Duodenal mucosa (tissue), 2 donors: ENCODE measurements around the gene ICA1.
"Not testable (repeated sequence)": the region's sequence is repeated elsewhere in the genome, so short reads cannot be mapped to it uniquely, and the experiment has no call there.

ENCODE experiments used
- H3K27ac ChIP-seq: one replicate; pipeline ENCODE4 v1.7.0; 2013; ENCODE audit warnings: low read depth, low read length
- H3K27me3 ChIP-seq, 2 donors: one replicate each; pipeline ENCODE4 v1.7.0; 2013; ENCODE audit warnings: low read length in 2 of 2, control low read depth in 1 of 2; ENCODE audit not compliant: insufficient read depth in 2 of 2, control insufficient read depth in 1 of 2
- H3K36me3 ChIP-seq, 2 donors: one replicate each; pipeline ENCODE4 v1.7.0; 2013; ENCODE audit warnings: low read length in 2 of 2, control low read depth in 1 of 2; ENCODE audit not compliant: insufficient read depth in 2 of 2, control insufficient read depth in 1 of 2
- H3K4me1 ChIP-seq, 2 donors: one replicate each; pipeline ENCODE4 v1.7.0; 2013; ENCODE audit warnings: low read length in 2 of 2, control low read depth in 1 of 2; ENCODE audit not compliant: insufficient read depth in 2 of 2, control insufficient read depth in 1 of 2
- H3K4me3 ChIP-seq, 2 donors: one replicate each; pipeline ENCODE4 v1.7.0; 2013; ENCODE audit warnings: low read length in 2 of 2, low read depth in 1 of 2
- H3K9ac ChIP-seq, 2 donors: one replicate each; pipeline ENCODE4 v1.7.0; 2013; ENCODE audit warnings: low read length in 2 of 2, low read depth in 1 of 2
- H3K9me3 ChIP-seq, 2 donors: one replicate each; pipeline ENCODE4 v1.7.0; 2013; ENCODE audit warnings: low read length in 2 of 2, control low read depth in 1 of 2; ENCODE audit not compliant: control insufficient read depth in 1 of 2

ICA1 gene

DNA sequence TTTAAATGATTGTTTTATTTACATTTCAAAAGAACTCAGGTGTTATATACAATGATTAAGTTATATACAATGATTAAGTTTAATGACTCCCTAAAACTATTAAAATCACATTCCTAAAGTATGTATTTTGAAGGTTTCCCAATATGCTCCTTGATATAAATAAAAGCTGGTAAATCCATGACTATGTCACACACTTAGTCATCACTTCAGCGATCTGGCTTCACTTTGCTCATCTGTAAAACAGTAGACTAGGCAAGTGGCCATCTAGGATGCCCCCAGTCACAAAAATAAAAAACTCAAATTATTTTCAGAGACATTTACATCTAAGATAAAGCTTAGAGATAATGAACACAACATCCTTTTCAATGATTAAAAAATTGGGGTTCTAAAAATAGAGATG is 10.8 kb downstream of the ICA1 start:
- H3K36me3 ChIP-seq = no peaks in the 10 kb centered on the region
- H3K4me1 ChIP-seq = no peaks in the 10 kb centered on the region
- no peak overlapping the region for H3K27ac ChIP-seq
- no peak overlapping the region for H3K4me3 ChIP-seq
- no peak overlapping the region for H3K9ac ChIP-seq
- no peaks in the 10 kb centered on the region for H3K27me3 ChIP-seq
- H3K9me3 ChIP-seq = no peaks in the 10 kb centered on the region

DNA sequence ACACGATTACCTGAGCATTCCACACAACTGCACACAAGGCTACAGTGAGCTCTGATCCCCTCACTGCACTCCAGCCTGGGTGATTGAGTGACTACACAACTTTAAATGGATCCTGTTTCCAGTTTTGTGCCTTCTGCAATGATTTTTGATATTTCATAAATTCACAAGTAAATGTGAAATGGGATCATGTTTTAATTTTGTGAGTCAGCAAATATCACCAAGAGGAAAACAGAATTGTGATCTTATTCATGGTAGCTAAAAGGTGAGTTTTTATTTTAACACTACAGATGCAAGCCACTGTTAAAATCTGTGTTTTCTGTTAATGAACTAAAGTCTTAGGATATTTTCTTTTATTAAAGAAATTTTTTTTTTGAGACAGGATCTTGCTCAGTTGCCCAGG is 11.4 kb downstream of the ICA1 start:
- Histone ChIP-seq H3K4me1 (no peaks in the 10 kb centered on the region), H3K36me3 (no peaks in the 10 kb centered on the region), H3K27me3 (no peaks in the 10 kb centered on the region), H3K27ac (no peak overlapping the region), H3K9ac (no peak overlapping the region), H3K4me3 (no peak overlapping the region), H3K9me3 (no peaks in the 10 kb centered on the region)

GRCh38 chr7:8249121-8249520 is 12.8 kb downstream of the ICA1 start:
- Histone ChIP-seq H3K9ac (no peak overlapping the region), H3K9me3 (peaks cover 0 to 4% of the 10 kb centered on the region in 2 donors), H3K4me3 (no peak overlapping the region), H3K27me3 (no peaks in the 10 kb centered on the region), H3K4me1 (no peaks in the 10 kb centered on the region), H3K36me3 (no peaks in the 10 kb centered on the region), H3K27ac (no peak overlapping the region)

- Histone ChIP-seq H3K4me3 (no peak overlapping the region), H3K9ac (no peak overlapping the region), H3K27ac (no peak overlapping the region)
Measured at GRCh38 chr7:8246020-8246419, 15.9 kb downstream of the ICA1 start.

GRCh38 chr7:8245032-8245431 is 16.9 kb downstream of the ICA1 start:
- not testable (repeated sequence) for H3K4me1 ChIP-seq, H3K27me3 ChIP-seq, H3K9ac ChIP-seq, H3K9me3 ChIP-seq, H3K36me3 ChIP-seq, H3K4me3 ChIP-seq, H3K27ac ChIP-seq

More at GRCh38 chr7:8246020-8246419, 15.9 kb downstream of the ICA1 start:
- Histone ChIP-seq H3K27me3 (no peaks in the 10 kb centered on the region), H3K9me3 (peaks cover 0 to 4% of the 10 kb centered on the region in 2 donors), H3K4me1 (no peaks in the 10 kb centered on the region), H3K36me3 (no peaks in the 10 kb centered on the region)

GRCh38 chr7:8243059-8243458 is 18.9 kb downstream of the ICA1 start:
- H3K27me3 ChIP-seq, H3K4me1 ChIP-seq, H3K4me3 ChIP-seq, H3K9me3 ChIP-seq, H3K36me3 ChIP-seq, H3K9ac ChIP-seq, H3K27ac ChIP-seq: not testable (repeated sequence)

DNA sequence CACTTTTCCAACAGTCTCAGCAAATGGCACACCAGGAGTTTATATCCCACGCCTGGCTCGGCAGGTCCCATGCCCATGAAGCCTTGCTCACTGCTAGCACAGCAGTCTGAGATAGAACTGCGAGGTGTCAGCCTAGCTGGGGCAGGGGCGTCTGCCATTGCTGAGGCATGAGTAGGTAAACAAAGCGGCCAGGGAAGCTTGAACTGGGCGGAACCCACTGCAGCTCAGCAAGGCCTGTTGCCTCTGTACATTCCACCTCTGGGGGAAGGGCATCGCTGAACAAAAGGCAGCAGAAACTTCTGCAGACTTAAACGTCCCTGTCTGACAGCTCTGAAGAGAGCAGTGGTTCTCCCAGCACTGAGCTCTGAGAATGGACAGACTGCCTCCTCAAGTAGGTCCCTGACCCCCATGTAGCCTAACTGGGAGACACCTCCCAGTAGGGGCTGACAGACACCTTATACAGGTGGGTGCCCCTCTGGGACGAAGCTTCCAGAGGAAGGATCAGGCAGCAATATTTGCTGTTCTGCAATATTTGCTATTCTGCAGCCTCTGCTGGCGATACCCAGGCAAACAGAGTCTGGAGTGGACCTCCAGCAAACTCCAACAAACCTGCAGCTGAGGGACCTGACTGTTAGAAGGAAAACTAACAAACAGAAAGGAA is 22.1 kb downstream of the ICA1 start:
- not testable (repeated sequence) for H3K4me1 ChIP-seq, H3K9me3 ChIP-seq, H3K4me3 ChIP-seq, H3K27me3 ChIP-seq, H3K36me3 ChIP-seq, H3K9ac ChIP-seq, H3K27ac ChIP-seq

GRCh38 chr7:8236780-8237407 is 25.1 kb downstream of the ICA1 start:
- Histone ChIP-seq H3K27me3 (no peaks in the 10 kb centered on the region), H3K9me3 (no peaks in the 10 kb centered on the region), H3K36me3 (no peaks in the 10 kb centered on the region), H3K4me3 (no peak overlapping the region), H3K4me1 (no peaks in the 10 kb centered on the region), H3K9ac (no peak overlapping the region), H3K27ac (no peak overlapping the region)

DNA sequence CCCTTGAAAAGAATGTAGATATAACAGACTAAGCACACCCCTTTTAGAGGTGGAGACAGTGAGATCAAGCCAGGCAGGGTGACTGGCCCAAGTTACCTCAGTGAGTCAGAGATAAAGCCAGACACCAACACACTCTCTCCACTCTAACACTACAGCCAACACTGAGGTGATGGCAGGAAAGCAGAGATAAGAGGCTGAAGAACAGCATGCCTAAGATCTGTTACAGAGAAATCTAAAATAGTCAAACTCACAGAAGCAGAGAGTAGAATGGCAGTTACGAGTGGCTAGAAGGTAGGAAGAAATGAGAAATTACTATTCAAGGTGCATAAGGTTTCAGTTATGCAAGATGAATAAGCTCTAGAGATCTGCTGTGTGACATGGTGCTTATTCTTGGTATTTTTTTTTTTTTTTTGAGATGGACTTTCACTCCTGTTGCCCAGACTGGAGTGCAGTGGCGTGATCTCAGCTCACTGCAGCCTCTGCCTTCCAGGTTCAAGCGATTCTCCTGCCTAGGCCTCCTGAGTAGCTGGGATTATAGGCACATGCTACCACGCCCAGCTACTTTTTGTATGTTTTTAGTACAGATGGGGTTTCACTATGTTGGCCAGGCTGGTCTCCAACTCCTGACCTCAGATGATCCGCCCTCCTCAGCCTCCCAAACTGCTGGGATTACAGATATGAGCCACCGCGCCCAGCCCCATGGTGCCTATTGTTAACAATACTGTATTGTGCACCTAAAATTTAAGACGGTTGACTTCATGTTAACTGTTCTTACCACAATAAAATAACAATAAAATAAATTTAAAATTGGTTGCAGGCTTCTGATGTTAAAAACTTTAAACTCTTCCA is 28.7 kb downstream of the ICA1 start:
- Histone ChIP-seq H3K4me1 (no peaks in the 10 kb centered on the region), H3K4me3 (no peak overlapping the region), H3K27ac (no peak overlapping the region)

GRCh38 chr7:8229927-8230326 is 32.0 kb downstream of the ICA1 start:
- no peaks in the 10 kb centered on the region for H3K4me1 ChIP-seq
- H3K4me3 ChIP-seq = no peak overlapping the region
- no peak overlapping the region for H3K9ac ChIP-seq
- H3K9me3 ChIP-seq = no peaks in the 10 kb centered on the region
- no peak overlapping the region for H3K27ac ChIP-seq
- H3K27me3 ChIP-seq = no peaks in the 10 kb centered on the region
- peaks cover 0 to 3% of the 10 kb centered on the region in 2 donors for H3K36me3 ChIP-seq

More for the DNA sequence above, 28.7 kb downstream of the ICA1 start:
- no peaks in the 10 kb centered on the region for H3K27me3 ChIP-seq
- H3K36me3 ChIP-seq = peaks cover 0 to 3% of the 10 kb centered on the region in 2 donors
- no peak overlapping the region for H3K9ac ChIP-seq
- H3K9me3 ChIP-seq = no peaks in the 10 kb centered on the region
